ENCODE results near the gene CYP26B1.

Gene CYP26B1

GRCh38 chr2:72104821-72105588, 42.7 kb downstream of the CYP26B1 start:
- Histone ChIP-seq H3K27me3 (replicated peaks; ENCODE audit: insufficient read depth, low read length) (no peaks in the 10 kb centered on the region), H3F3A (ENCODE audit: insufficient read depth, low read length) (no peaks in the 10 kb centered on the region), H3K9ac (ENCODE audit: low read length) (no peak overlapping the region), H3K4me2 (ENCODE audit: low read depth, low read length) (no peak overlapping the region), H3K9me2 (replicated peaks; ENCODE audit: insufficient read depth, low read length) (no peaks in the 10 kb centered on the region), H2AFZ (ENCODE audit: low read length) (no peak overlapping the region), H3K9me3 (replicated peaks; ENCODE audit: insufficient read depth, low read length) (no peaks in the 10 kb centered on the region), H3K27ac (ENCODE audit: low read length) (no peak overlapping the region), H3K4me1 (ENCODE audit: low read length) (no peaks in the 10 kb centered on the region), H4K20me1 (ENCODE audit: insufficient read depth, low read length) (no peaks in the 10 kb centered on the region), H3K36me3 (replicated peaks; ENCODE audit: insufficient read depth, low read length) (no peaks in the 10 kb centered on the region), H3K79me2 (ENCODE audit: low read length) (no peaks in the 10 kb centered on the region), H3K4me3 (ENCODE audit: low read length) (no peak overlapping the region)
- TF ChIP-seq CTCF (IDR thresholded peaks at IDR 0.05; ENCODE audit: low read length): no peak
- TF ChIP-seq EZH2 (optimal IDR thresholded peaks at IDR 0.05; ENCODE audit: low read depth, low read length): no peak
- TF ChIP-seq EZH2phosphoT487 (IDR thresholded peaks at IDR 0.05; ENCODE audit: low read length): no peak
- DNase-seq: no peak

DNA sequence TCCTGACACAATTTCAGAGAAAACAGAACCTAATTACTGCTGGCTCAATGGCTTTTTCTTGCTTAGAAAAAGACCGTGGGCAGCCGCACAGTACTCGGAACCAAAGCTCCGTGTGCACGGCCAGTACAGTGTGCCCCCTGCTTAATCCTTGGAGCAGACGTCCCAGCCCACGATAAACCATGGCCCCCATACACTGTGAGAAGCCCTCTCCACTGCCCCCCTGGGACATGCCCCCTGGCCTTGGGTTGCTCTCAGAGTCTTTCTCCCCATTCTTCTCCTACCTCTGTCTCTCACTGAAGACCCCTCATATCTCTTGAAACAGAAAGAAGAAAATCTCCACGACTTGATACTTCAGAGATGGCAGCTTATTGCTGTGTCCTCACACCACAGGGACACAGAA, 44.0 kb downstream of the CYP26B1 start:
- H3K27me3 ChIP-seq (replicated peaks; ENCODE audit: insufficient read depth, low read length): no peaks in the 10 kb centered on the region
- no peaks in the 10 kb centered on the region for H3F3A ChIP-seq (ENCODE audit: insufficient read depth, low read length)
- H3K36me3 ChIP-seq (replicated peaks; ENCODE audit: insufficient read depth, low read length): no peaks in the 10 kb centered on the region
- no peaks in the 10 kb centered on the region for H3K9me3 ChIP-seq (replicated peaks; ENCODE audit: insufficient read depth, low read length)
- no peak overlapping the region for H3K4me2 ChIP-seq (ENCODE audit: low read depth, low read length)
- no peak overlapping the region for H2AFZ ChIP-seq (ENCODE audit: low read length)
- H3K9me2 ChIP-seq (replicated peaks; ENCODE audit: insufficient read depth, low read length): no peaks in the 10 kb centered on the region
- no peak overlapping the region for H3K27ac ChIP-seq (ENCODE audit: low read length)
- TF ChIP-seq CTCF (IDR thresholded peaks at IDR 0.05; ENCODE audit: low read length): no peak
- TF ChIP-seq EZH2 (optimal IDR thresholded peaks at IDR 0.05; ENCODE audit: low read depth, low read length): no peak
- no peak overlapping the region for H3K9ac ChIP-seq (ENCODE audit: low read length)
- DNase-seq: no peak
- no peaks in the 10 kb centered on the region for H4K20me1 ChIP-seq (ENCODE audit: insufficient read depth, low read length)
- no peaks in the 10 kb centered on the region for H3K4me1 ChIP-seq (ENCODE audit: low read length)
- no peaks in the 10 kb centered on the region for H3K79me2 ChIP-seq (ENCODE audit: low read length)
- no peak overlapping the region for H3K4me3 ChIP-seq (ENCODE audit: low read length)

DNA sequence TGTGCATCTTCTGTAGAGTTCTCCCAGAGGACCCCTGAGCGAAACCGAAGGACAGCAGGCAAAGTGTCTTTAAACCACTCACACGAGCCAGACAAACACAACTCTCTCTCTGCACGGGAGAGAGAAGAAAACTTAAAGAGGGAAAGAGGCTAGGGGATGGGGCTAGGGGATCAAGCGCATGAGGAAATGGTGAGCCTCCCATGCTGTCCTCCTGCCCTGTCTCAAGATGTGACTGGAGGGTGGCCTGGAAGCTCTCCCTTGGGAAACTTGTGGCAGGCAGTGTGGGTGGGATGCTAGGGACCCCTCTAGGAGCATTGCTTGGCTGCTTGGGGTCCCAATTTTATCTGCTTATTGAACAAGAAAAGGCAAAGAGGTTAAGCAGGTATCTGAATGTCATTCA, 44.5 kb downstream of the CYP26B1 start:
- Histone ChIP-seq H3K9ac (ENCODE audit: low read length) (no peak overlapping the region), H3K27ac (ENCODE audit: low read length) (no peak overlapping the region), H3K9me2 (replicated peaks; ENCODE audit: insufficient read depth, low read length) (no peaks in the 10 kb centered on the region), H3K4me2 (ENCODE audit: low read depth, low read length) (no peak overlapping the region), H3K9me3 (replicated peaks; ENCODE audit: insufficient read depth, low read length) (no peaks in the 10 kb centered on the region), H3K4me3 (ENCODE audit: low read length) (no peak overlapping the region), H3K4me1 (ENCODE audit: low read length) (no peaks in the 10 kb centered on the region), H4K20me1 (ENCODE audit: insufficient read depth, low read length) (no peaks in the 10 kb centered on the region), H3K36me3 (replicated peaks; ENCODE audit: insufficient read depth, low read length) (no peaks in the 10 kb centered on the region), H3K27me3 (replicated peaks; ENCODE audit: insufficient read depth, low read length) (no peaks in the 10 kb centered on the region), H3F3A (ENCODE audit: insufficient read depth, low read length) (no peaks in the 10 kb centered on the region), H2AFZ (ENCODE audit: low read length) (no peak overlapping the region), H3K79me2 (ENCODE audit: low read length) (no peaks in the 10 kb centered on the region)
- TF ChIP-seq EZH2phosphoT487 (IDR thresholded peaks at IDR 0.05; ENCODE audit: low read length) (no peak), EZH2 (optimal IDR thresholded peaks at IDR 0.05; ENCODE audit: low read depth, low read length) (no peak), CTCF (IDR thresholded peaks at IDR 0.05; ENCODE audit: low read length) (no peak)
- DNase-seq: no peak

Measured in MM.1S (cell line).